IPS-NIHi11 (cell line): ENCODE measurements around the gene FSIP2.
A peak's percentile ranks its signal among the peaks of the same experiment; 100 is the strongest.

Experiments used
- DNase-seq: peaks from one replicate; pipeline ENCODE4 v3.0.0; 2012; ENCODE audit warnings: mixed read lengths, low spot score

Gene FSIP2

GRCh38 chr2:185738679-185739472, at the start of gene FSIP2:
Gene FSIP2 (plus strand): TSS chr2:185738804. CDS start chr2:185738895, 91 bp downstream.
- DNase-seq: peak; percentile 90

DNA sequence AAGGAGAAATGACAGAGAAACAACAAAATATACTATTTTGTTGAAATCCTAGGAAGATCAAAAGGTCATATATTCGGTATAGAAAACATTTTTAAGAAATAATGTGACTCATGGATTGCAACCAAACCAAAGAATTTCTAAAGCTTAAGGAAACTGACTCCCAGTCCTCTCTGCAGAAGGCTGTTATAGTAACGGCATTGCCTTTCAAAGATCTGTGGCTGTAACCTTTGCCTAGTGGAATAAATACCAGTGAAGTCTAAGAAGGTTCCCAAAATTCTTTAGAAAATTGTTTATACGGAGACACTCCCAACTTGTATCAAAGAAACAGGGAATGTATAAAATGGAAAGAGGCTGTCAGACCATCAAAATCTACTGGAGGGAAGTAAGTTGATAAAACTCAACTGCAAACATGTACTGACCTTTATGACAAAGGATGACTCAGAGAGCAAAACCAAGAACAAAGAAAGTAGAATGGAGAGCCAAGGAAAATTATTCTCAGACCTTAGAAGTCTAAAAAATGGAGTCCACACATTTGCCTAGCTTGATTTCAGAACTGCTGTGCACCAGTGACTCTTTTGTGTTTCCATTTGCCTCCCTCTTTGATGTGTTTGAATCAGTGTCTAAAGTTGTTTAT, 48.6 kb upstream of the FSIP2 start:
- no peak for DNase-seq

DNA sequence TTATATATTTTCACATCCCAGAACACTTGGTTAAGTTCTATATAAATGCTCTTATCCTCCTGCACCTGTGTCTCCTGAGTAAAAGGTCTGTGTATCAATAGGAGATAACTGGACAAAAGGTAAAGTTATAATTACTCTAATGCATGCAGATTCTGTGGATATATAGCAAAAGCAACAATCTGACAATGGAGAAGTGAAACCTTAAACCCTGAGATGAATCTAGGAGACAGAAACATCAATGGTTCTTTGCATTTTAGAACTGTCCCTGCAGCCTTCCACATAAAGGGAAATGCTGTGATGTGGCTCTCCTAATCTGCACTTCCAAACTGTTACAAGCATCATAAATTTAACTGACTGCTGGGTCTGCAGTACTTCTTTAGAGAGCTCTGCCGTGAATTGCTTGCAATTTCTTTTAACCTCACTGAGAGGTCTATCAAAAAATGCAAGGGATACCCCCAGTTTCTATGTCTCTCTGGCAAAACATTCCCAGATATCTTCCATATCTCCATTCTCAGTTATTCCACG, 42.8 kb upstream of the FSIP2 start:
- DNase-seq: no peak

DNA sequence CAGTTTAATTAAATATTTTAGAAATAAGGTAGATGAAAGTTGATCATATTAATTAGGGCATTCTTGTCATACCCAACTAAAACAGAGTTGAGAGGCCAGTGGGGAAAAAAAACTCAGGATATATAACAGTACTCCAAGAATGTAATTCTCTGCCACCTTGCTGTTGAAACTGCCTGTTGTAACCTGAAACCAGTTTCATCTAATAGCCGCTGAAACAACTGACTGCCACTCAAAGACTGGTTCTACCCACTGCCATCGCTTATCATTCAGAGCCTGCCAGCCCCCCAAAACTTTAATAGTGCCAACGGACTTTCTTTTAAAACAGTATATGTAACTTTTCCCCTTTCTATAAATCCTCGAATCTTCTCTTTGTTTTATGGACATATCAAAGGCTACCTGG, 37.7 kb upstream of the FSIP2 start:
- DNase-seq: peak; percentile 35

DNA sequence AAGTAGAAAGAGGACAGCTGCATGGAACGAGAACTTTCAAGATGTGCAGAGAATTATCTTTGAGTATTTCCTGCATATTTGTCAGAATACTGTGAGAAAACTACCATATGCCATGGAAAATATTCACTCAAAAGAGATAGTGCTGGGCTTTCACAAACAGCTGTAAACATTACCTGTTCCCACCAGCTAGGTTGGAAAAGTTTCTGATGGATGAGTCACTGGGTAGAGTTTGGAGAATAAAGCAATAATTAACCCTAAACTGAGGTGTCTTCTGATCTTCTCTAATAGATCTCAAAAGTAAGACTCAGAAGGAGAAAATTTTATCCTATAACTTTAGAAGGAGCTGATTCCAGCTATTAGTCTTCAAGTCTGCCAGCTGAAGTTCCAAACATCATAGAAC, 3.9 kb upstream of the FSIP2 start:
- no peak for DNase-seq

GRCh38 chr2:185736210-185736609, 2.4 kb upstream of the FSIP2 start:
- DNase-seq: no peak

DNA sequence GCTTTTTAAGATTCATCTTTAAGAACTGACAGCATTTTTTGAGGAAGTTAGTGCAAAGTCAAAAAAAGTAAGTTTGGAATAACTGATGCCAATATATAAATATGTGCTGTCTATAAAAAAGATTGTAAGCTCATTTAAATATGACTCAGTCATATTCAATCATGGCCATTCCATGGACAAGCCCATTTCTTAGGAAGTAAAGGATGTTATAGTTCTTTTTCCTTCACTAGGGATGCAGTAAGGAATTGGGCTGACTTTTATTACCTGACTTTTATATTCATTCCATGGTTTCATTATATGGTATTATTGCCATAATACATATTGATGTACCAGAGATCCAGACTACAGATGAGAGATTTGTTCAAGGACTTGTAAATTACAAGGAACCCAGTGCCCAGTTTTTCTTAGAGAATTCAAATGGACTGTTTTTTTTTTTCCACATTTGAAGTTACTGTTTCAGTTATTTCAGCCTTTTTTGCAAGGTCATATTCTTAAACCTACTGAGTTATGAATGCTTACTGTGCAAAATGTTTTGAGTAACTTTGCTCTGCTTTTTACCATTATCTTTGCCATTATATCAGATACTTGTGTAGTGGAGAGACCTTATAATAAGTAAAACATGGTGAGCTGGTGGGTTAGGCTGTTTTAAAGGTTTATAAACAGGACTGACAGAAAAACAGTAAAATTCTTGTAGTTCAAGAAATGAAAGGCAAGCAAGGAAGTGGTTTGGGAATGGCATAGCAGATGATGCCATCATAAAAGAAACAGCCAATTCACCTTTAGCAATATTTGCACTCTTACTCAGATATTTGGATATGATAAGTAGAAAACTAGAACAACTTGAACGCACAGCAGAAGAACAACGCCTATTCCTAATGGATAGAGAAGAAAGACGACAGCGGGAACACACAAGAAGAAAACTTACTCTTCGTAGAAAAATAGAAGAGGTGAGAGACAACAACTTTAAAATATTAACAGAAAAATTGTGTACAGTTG, 7.6 kb downstream of the FSIP2 start:
- no peak for DNase-seq

DNA sequence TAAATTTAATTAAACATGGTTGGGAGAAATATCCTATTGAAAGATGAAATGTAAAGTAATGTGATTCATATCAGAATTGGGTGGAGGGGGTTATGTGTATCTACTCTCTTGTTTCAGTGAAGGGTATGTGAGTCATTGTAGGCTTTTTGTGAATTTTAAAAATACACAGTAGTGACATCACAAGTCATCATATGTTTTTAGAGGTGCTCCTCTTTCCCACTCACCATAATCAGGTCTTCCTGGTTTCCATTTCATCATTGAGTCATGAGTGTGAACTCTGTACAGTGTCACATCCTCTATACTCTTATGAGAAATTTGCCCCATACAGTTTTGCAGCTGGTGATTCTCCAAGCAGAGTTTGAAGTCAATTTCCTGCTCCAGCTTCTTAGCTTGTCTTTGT, 18.8 kb downstream of the FSIP2 start:
- DNase-seq: no peak

GRCh38 chr2:185771396-185771795, 32.8 kb downstream of the FSIP2 start:
- DNase-seq: no peak

GRCh38 chr2:185780890-185781289, 42.3 kb downstream of the FSIP2 start:
- DNase-seq: no peak

DNA sequence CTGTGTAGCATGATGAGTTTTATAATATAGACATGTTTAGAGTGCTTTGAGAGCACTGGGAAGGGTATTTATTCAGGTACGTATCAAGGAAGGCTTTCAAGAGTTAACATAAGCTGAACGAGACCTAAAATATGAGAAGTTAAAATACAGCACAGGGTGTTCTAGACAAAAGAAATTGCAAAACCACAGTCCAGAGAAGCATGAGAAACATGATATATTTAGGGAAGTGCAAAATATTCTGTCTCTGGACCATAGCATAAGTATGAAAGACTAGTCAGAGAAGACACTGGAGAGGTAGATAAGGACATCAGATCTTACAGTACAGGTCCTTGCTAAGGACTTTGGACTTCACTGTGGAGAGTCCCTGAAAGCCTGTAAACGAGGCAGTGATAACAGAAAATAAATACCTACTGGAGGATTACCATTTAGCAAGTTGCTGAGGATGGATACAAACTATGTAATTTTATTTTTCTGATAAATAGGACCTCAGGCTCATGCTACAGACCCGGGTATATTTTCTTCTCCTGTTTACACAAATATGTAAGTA, 43.7 kb downstream of the FSIP2 start:
- no peak for DNase-seq

DNA sequence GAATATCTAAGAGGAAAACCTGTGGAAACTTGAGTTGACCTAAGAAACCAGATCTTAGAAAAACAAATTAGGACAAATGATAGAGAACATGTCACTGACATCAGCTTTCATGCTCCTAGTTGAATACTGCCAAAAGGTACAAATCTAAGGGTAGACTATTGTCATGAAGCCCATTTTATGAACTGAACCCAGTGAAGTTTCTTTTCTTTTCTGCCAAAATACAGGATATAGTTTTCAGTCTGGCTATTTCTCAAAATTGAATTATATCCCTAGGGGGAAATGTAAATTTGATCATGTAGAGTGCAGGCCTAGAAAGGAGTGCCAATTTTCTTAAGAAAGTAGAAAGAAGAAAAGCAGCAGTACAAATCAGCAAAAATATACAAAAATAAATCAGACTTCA, 46.6 kb downstream of the FSIP2 start:
- no peak for DNase-seq

DNA sequence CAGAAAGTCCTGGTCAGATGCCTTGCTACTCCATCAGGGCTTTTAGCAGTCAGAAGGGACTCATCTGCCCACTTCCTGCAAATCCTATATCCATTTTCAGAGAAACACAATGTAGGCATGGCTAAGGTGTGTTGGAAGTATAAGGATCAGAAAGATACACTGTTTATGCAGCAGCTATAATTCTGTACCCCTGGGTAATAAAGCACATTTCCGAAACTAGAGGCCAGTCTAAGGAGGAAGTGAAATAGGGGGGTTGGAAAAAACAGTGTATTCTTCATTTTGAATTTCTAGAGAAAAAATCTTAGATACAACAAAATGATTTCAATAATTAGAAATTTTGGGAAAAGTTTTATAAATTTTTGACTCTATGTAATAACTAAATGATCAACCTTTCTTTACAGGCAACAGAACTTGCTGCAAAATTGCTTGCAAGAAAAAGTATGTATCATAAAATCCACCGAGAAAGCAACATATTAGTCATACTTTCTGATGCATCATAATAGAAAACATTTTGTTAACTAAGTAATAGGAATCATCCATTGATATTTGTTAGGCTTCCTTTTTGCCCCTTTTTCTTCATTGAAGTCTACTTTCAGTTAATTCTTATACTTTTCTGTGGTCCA, 47.4 kb downstream of the FSIP2 start:
- no peak for DNase-seq

GRCh38 chr2:185787227-185788145, 48.9 kb downstream of the FSIP2 start:
- DNase-seq: no peak

- DNase-seq: no peak
These were observed 51.8 kb downstream of the FSIP2 start for GRCh38 chr2:185790361-185790760.

DNA sequence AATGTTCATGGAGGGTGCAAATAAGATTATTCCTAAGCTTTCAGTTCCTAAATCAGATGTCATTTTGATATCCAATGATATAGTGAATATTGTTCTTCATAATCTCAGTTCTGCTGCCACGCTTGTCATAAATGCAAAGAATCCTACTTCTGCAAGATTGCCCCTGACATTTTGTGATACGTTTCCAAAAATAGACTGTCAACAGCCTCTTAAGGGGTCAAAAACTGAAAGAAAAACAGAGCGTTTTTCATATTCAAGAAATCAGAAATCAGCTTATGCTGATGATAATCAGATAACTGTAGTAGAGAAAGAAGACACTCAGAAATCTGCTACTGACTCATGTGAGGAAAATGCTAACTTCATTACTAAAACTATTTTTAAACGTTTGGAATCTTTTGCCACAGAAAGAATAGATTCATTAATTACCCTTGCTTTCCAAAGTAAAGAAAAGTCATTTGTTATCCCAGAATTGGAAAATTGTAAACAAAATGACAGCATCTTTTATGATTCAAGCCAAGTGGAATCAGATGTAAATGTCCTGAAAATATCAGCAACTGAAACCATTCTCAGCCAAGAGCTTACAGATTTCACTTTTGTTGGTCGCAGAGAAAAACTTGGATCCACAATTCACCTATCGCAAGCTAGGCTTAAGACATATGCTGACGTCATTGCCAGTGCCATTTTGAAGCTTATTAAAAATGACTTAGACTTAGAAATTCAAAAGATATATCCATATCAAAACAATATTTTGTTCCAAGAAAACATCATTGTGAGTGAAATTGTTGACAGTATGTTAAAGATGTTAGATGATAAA, 55.1 kb downstream of the FSIP2 start:
- no peak for DNase-seq

- DNase-seq: no peak
These were observed 58.2 kb downstream of the FSIP2 start for GRCh38 chr2:185796758-185797157.

DNA sequence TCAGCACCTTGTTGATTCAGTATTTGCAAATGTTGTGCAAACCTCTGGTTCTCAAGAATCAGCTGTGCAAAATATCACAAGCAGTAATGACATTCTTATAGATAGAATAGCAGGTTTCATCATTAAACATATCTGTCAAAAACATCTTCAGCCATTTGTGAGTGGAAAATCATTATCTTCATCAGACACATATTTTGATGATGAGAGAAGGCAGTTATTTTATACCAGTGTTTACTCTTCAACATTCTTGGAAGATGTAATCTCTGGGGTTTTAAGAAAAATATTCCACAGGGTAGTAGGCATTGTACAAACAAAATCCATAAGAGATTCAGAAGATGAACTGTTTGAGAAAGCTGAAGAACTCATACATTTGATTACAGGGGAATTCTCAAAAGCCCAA, 64.3 kb downstream of the FSIP2 start:
- no peak for DNase-seq

- DNase-seq: no peak
These were observed 68.2 kb downstream of the FSIP2 start for GRCh38 chr2:185806783-185807182.

GRCh38 chr2:185807351-185807750, 68.7 kb downstream of the FSIP2 start:
- no peak for DNase-seq
